DND-41 (cell line): ENCODE results near the gene DPEP2NB.

Experiments
- ATAC-seq: fragments of 200-7000 bp; cut with Tn5 transposase; 3 replicates; pipeline ENCODE4 v1.9.1; 2021; ENCODE audit warnings: low read depth; ENCODE audit not compliant: insufficient read depth
- DNase-seq: peaks from one replicate; pipeline ENCODE4 v3.0.0-alpha.2; 2020
- H2AFZ ChIP-seq: 2 replicates; pipeline ENCODE4 v1.6.0; 2012; ENCODE audit warnings: low read depth, low read length
- H3K27ac ChIP-seq: 2 replicates; pipeline ENCODE4 v1.5.1; 2012; ENCODE audit warnings: low read length, inconsistent platforms
- H3K27me3 ChIP-seq: fragments of 200-600 bp; sonication (generic); 2 replicates; pipeline ENCODE4 v1.6.0; 2012; ENCODE audit warnings: low read length, mild to moderate bottlenecking, inconsistent platforms; ENCODE audit not compliant: insufficient read depth, poor library complexity
- H3K36me3 ChIP-seq: 2 replicates; pipeline ENCODE4 v1.5.1; 2012; ENCODE audit warnings: low read length, inconsistent platforms; ENCODE audit not compliant: insufficient read depth
- H3K4me1 ChIP-seq: 2 replicates; pipeline ENCODE4 v1.5.1; 2012; ENCODE audit warnings: mild to moderate bottlenecking, low read length; ENCODE audit not compliant: insufficient read depth
- H3K4me2 ChIP-seq: 2 replicates; pipeline ENCODE4 v1.6.0; 2012; ENCODE audit warnings: mild to moderate bottlenecking, moderate library complexity, low read length, inconsistent platforms; ENCODE audit not compliant: insufficient read depth
- H3K4me3 ChIP-seq, 2 experiments: fragments of 200-600 bp in 1 of 2; shearing (Covaris generic) in 1 of 2; 2 replicates each; pipeline ENCODE4 v1.5.1; 2012 to 2016; ENCODE audit warnings: inconsistent platforms in 2 of 2, low read length in 2 of 2, mild to moderate bottlenecking in 2 of 2, low read depth in 1 of 2, moderate library complexity in 1 of 2
- H3K79me2 ChIP-seq: 2 replicates; pipeline ENCODE4 v1.6.0; 2012; ENCODE audit warnings: low read length, inconsistent platforms; ENCODE audit not compliant: insufficient read depth
- H3K9ac ChIP-seq: 2 replicates; pipeline ENCODE4 v1.6.0; 2012; ENCODE audit warnings: low read depth, mild to moderate bottlenecking, inconsistent platforms, low read length, moderate library complexity
- H3K9me3 ChIP-seq: 2 replicates; pipeline ENCODE4 v1.5.1; 2012; ENCODE audit warnings: low read length, moderate library complexity, mild to moderate bottlenecking, inconsistent platforms; ENCODE audit not compliant: insufficient read depth, severe bottlenecking
- H4K20me1 ChIP-seq: 2 replicates; pipeline ENCODE4 v1.6.0; 2012; ENCODE audit warnings: low read length; ENCODE audit not compliant: insufficient read depth
- EZH2 ChIP-seq: IDR thresholded peaks from 3 replicates; pipeline ENCODE4 v1.6.1; 2012; ENCODE audit warnings: borderline replicate concordance, low read depth, mild to moderate bottlenecking, moderate library complexity, low read length, inconsistent platforms; ENCODE audit not compliant: severe bottlenecking
- TF ChIP-seq, protein P1 (sequence below): IDR thresholded peaks from 2 replicates; pipeline ENCODE4 v1.5.1; 2012; ENCODE audit warnings: borderline replicate concordance, low read length, moderate library complexity, mild to moderate bottlenecking; ENCODE audit not compliant: poor library complexity, severe bottlenecking; ENCODE audit errors: extremely low read depth

The DPEP2NB gene

DNA sequence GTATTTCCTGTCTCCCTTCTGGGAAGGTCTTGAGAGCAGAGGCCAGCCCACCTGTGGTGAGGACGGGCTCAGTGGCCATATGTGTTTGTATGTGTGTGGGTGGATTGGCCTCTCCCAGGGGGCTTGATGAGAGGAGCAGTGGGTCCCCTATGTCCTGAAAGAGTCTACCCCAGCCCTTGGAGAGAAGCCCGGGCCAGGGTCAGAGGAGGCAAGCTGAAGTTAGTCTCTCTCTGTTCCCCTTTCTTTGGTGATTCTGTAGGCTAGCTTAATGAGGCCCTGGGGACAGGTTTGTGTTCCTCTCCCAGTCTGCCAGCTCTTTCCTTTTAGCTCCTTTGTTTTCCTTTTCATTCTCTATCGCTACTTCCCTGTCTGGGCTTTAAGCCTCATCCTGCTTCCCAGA lies 45.7 kb upstream of the DPEP2NB start:
- Histone ChIP-seq H2AFZ (no peak overlapping the region), H3K4me1 (no peaks in the 10 kb centered on the region), H4K20me1 (no peaks in the 10 kb centered on the region), H3K36me3 (peaks cover 24% of the 10 kb centered on the region), H3K79me2 (no peaks in the 10 kb centered on the region), H3K4me2 (no peak overlapping the region), H3K9me3 (no peaks in the 10 kb centered on the region), H3K27ac (no peak overlapping the region), H3K27me3 (no peaks in the 10 kb centered on the region), H3K9ac (no peak overlapping the region), H3K4me3 (no peak overlapping the region)
- ATAC-seq = no peak
- no peak for DNase-seq
- TF ChIP-seq EZH2 = no peak
- TF ChIP-seq, protein P1, sequence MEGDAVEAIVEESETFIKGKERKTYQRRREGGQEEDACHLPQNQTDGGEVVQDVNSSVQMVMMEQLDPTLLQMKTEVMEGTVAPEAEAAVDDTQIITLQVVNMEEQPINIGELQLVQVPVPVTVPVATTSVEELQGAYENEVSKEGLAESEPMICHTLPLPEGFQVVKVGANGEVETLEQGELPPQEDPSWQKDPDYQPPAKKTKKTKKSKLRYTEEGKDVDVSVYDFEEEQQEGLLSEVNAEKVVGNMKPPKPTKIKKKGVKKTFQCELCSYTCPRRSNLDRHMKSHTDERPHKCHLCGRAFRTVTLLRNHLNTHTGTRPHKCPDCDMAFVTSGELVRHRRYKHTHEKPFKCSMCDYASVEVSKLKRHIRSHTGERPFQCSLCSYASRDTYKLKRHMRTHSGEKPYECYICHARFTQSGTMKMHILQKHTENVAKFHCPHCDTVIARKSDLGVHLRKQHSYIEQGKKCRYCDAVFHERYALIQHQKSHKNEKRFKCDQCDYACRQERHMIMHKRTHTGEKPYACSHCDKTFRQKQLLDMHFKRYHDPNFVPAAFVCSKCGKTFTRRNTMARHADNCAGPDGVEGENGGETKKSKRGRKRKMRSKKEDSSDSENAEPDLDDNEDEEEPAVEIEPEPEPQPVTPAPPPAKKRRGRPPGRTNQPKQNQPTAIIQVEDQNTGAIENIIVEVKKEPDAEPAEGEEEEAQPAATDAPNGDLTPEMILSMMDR = no peak

DNA sequence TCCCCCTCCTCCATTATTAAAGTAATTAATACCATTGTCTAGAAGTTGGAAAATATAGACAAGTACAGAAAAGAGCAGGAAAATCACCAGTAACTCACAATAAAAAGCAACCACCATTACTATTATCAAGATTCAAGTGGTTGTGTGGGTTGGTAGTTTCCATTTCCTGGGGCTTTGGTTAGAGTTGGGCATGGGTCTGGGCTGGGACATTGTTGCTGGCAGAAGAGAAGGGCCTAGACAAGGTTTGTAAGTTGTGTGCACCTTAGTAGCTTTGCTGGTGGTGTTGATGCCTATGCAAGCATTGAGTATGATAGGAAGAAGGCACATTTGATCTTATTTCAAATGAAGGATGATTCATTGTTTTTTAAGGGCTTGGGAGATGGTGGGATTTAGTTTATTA lies 44.1 kb upstream of the DPEP2NB start:
- H3K4me1 ChIP-seq = no peaks in the 10 kb centered on the region
- no peak overlapping the region for H3K27ac ChIP-seq
- H3K27me3 ChIP-seq = no peaks in the 10 kb centered on the region
- H3K9ac ChIP-seq = no peak overlapping the region
- TF ChIP-seq, protein P1 = no peak
- TF ChIP-seq EZH2 = no peak
- H4K20me1 ChIP-seq = no peaks in the 10 kb centered on the region
- H3K79me2 ChIP-seq = no peaks in the 10 kb centered on the region
- ATAC-seq (no peak), DNase-seq (no peak)
- peaks cover 33% of the 10 kb centered on the region for H3K36me3 ChIP-seq
- no peak overlapping the region for H2AFZ ChIP-seq
- H3K4me2 ChIP-seq = no peak overlapping the region
- H3K9me3 ChIP-seq = no peaks in the 10 kb centered on the region
- H3K4me3 ChIP-seq = no peak overlapping the region

DNA sequence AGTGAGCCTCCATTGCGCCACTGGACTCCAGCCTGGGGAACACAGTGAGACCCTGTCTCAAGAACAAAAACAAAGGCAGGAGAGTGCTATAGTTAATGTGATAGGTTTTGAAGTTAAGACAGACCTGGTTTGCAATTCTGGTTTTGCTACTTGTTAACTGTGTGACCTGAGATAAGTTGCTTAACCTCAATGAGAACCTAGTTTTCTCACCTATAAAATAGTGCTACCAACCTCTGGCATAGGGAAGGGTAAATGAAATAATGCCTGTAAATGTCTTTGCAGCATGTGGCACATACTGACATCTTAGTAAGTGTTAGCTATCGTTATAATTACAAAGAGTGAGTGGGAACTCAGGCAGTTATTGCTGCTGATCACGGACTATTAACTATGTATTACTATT lies 39.7 kb upstream of the DPEP2NB start:
- Histone ChIP-seq H3K79me2 (no peaks in the 10 kb centered on the region), H3K27me3 (no peaks in the 10 kb centered on the region), H4K20me1 (no peaks in the 10 kb centered on the region), H3K4me1 (no peaks in the 10 kb centered on the region), H2AFZ (no peak overlapping the region), H3K4me2 (no peak overlapping the region), H3K36me3 (peaks cover 46% of the 10 kb centered on the region), H3K27ac (no peak overlapping the region), H3K9ac (no peak overlapping the region), H3K9me3 (no peaks in the 10 kb centered on the region), H3K4me3 (no peak overlapping the region)
- TF ChIP-seq, protein P1 = no peak
- no peak for TF ChIP-seq EZH2
- no peak for DNase-seq
- no peak for ATAC-seq

DNA sequence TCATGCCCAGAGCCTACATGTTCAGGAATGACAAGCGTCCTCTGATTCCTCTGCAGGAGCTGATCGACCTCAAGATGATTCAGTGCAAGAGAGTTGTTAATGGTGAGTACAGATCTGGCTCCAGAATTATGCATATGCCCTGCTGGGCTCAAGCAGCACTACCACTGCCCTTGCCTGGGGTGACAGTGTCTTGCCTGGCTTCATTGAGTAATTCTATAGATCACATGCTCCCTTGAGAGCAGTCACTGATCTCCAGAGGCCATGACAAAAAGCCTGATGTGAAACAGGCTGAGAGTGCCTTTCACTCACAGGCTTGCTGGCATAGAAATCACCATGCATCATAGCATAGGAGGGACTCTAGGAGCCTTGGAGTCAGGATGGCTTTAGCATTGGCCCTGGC lies 33.7 kb upstream of the DPEP2NB start:
- H3K4me3 ChIP-seq = no peak overlapping the region
- ATAC-seq (no peak), DNase-seq (no peak)
- H3K79me2 ChIP-seq = no peaks in the 10 kb centered on the region
- H3K36me3 ChIP-seq = peaks cover 39% of the 10 kb centered on the region
- no peak overlapping the region for H3K27ac ChIP-seq
- no peak overlapping the region for H2AFZ ChIP-seq
- no peaks in the 10 kb centered on the region for H4K20me1 ChIP-seq
- no peaks in the 10 kb centered on the region for H3K27me3 ChIP-seq
- H3K9me3 ChIP-seq = no peaks in the 10 kb centered on the region
- no peak overlapping the region for H3K4me2 ChIP-seq
- H3K4me1 ChIP-seq = no peaks in the 10 kb centered on the region
- H3K9ac ChIP-seq = no peak overlapping the region
- TF ChIP-seq, protein P1 = no peak
- TF ChIP-seq EZH2 = no peak
